Right lobe of liver (tissue), 4 donors: ENCODE results near the gene CGB1.

ENCODE experiments used
- CTCF ChIP-seq, 4 donors: fragments of 200-600 bp in 3 of 4; fragments of 450-650 bp in 1 of 4; IDR thresholded peaks; one replicate each; pipeline versions ENCODE4 v1.5.1 to v1.8.0; 2016 to 2022; ENCODE audit warnings: antibody characterized with exemption in 4 of 4, mild to moderate bottlenecking in 2 of 4
- POLR2A ChIP-seq: fragments of 450-650 bp; IDR thresholded peaks from one replicate; pipeline ENCODE4 v1.6.1; 2017; ENCODE audit warnings: antibody characterized with exemption, mild to moderate bottlenecking
- donor health status: DM: no; HTN: no; CAD: no.
- donor health status: DM: no; HTN: no; CAD: no.
- donor health status: DM: no; HTN: yes; CAD: no.

- no peak for TF ChIP-seq POLR2A
- TF ChIP-seq CTCF (IDR thresholded peaks at IDR 0.05), result peak in 3 of 4 donors; percentile 32 to 52 (median 36)
Measured at GRCh38 chr19:48997972-48998371, 38.7 kb downstream of the CGB1 start.
